A549 (cell line): ENCODE data around the gene ZNF664. TPM values are rescaled to one million over a fixed set of nuclear protein-coding genes. Genes with fewer than 3 reads are reported as not detected.

Experiments used
- ATAC-seq, 2 experiments: fragments of 200-7000 bp in 1 of 2; fragments of >200 bp in 1 of 2; cut with Nextera tagmentation in 1 of 2; cut with Tn5 transposase in 1 of 2; 3 replicates each; pipeline versions ENCODE4 v1.8.0 to v1.9.1; 2018 to 2020; ENCODE audit warnings: mild to moderate bottlenecking in 1 of 2, moderate library complexity in 1 of 2
- CTCF ChIA-PET: fragments of 300-600 bp; sonication (Branson Sonifier 250); formaldehyde crosslinking; extraction: SDS; loops from one replicate; lab custom pipeline; 2021; ENCODE audit warnings: antibody characterized with exemption, inconsistent platforms; lab: Yijun Ruan, JAX
- POLR2A ChIA-PET: fragments of 350-600 bp; formaldehyde crosslinking; extraction: SDS; loops from one replicate; lab custom pipeline; 2021; ENCODE audit warnings: antibody characterized with exemption, inconsistent platforms; lab: Yijun Ruan, JAX
- DNase-seq, 2 experiments: peaks; one replicate each; pipeline versions ENCODE4 v3.0.0 to v3.0.0-alpha.2; 2011 to 2016; ENCODE audit warnings: low read depth in 1 of 2, low spot score in 1 of 2
- FAIRE-seq: peaks from 2 replicates; lab custom pipeline; 2011; peaks lifted over from hg19 to GRCh38; lab: Jason Lieb, UNC
- H3K27ac ChIP-seq, 2 experiments: fragments of >200 bp; sonication (Bioruptor Twin); formaldehyde crosslinking; 3 replicates each; pipeline ENCODE4 v1.5.1; 2016 to 2017
- H3K4me1 ChIP-seq: fragments of >200 bp; sonication (Bioruptor Twin); formaldehyde crosslinking; 3 replicates; pipeline ENCODE4 v1.6.1; 2016
- H3K4me2 ChIP-seq: fragments of >200 bp; sonication (Bioruptor Twin); formaldehyde crosslinking; 3 replicates; pipeline ENCODE4 v1.6.1; 2016
- H3K4me3 ChIP-seq: fragments of >200 bp; sonication (Bioruptor Twin); formaldehyde crosslinking; 3 replicates; pipeline ENCODE4 v1.5.1; 2016
- H3K9me3 ChIP-seq: fragments of >200 bp; sonication (Bioruptor Twin); formaldehyde crosslinking; 3 replicates; pipeline ENCODE4 v1.6.1; 2016
- CBX8 ChIP-seq: fragments of 200-600 bp; sonication (generic); IDR thresholded peaks from 2 replicates; pipeline ENCODE4 v1.6.1; 2016
- CEBPB ChIP-seq, 2 experiments: fragments of >200 bp in 1 of 2; sonication (Bioruptor Twin) in 1 of 2; formaldehyde crosslinking in 1 of 2; IDR thresholded peaks; 2 replicates each; pipeline ENCODE4 v1.6.1; 2012 to 2016
- CHD4 ChIP-seq: fragments of 200-600 bp; sonication (generic); IDR thresholded peaks from 2 replicates; pipeline ENCODE4 v1.6.1; 2016; ENCODE audit warnings: antibody characterized with exemption, mild to moderate bottlenecking, borderline replicate concordance
- FOSB ChIP-seq: fragments of 250-450 bp; sonication (Bioruptor Pico); IDR thresholded peaks from 2 replicates; pipeline ENCODE4 v1.5.0; 2020; ENCODE audit warnings: mild to moderate bottlenecking, moderate library complexity
- FOSL2 ChIP-seq, 2 experiments: fragments of 450-650 bp in 1 of 2; fragments of >200 bp in 1 of 2; sonication (Bioruptor Twin) in 1 of 2; formaldehyde crosslinking; IDR thresholded peaks; 2 replicates each; pipeline versions ENCODE4 v1.5.0 to v1.6.1; 2016 to 2020; ENCODE audit warnings: mild to moderate bottlenecking in 1 of 2, moderate library complexity in 1 of 2
- HEYL ChIP-seq: fragments of 250-450 bp; sonication (Bioruptor Pico); IDR thresholded peaks from 2 replicates; pipeline ENCODE4 v1.8.0; 2021; ENCODE audit warnings: mild to moderate bottlenecking, moderate library complexity
- HOXA7 ChIP-seq: fragments of 250-450 bp; sonication (Bioruptor Pico); IDR thresholded peaks from 2 replicates; pipeline ENCODE4 v1.5.0; 2020; ENCODE audit warnings: mild to moderate bottlenecking, moderate library complexity
- MAFK ChIP-seq: fragments of 450-650 bp; IDR thresholded peaks from 2 replicates; pipeline ENCODE4 v1.6.1; 2014; ENCODE audit not compliant: partially characterized antibody
- MAZ ChIP-seq: fragments of 150-350 bp; IDR thresholded peaks from 2 replicates; pipeline ENCODE4 v1.6.1; 2014; ENCODE audit warnings: antibody characterized with exemption, low read depth, low read length, borderline replicate concordance
- MYC ChIP-seq: IDR thresholded peaks from 2 replicates; pipeline ENCODE4 v1.6.1; 2012; ENCODE audit warnings: mild to moderate bottlenecking, inconsistent platforms, low read length, improper control_type of control experiment, borderline replicate concordance
- RAD21 ChIP-seq, 2 experiments: fragments of >200 bp in 1 of 2; sonication (Bioruptor Twin) in 1 of 2; formaldehyde crosslinking in 1 of 2; IDR thresholded peaks in 1 of 2; conservative IDR thresholded peaks in 1 of 2; 2 replicates in 1 of 2; 3 replicates in 1 of 2; pipeline ENCODE4 v1.6.1; 2012 to 2018; ENCODE audit warnings: inconsistent platforms in 1 of 2
- RARB ChIP-seq: fragments of 250-450 bp; sonication (Bioruptor Pico); IDR thresholded peaks from 2 replicates; pipeline ENCODE4 v1.8.0; 2021; ENCODE audit warnings: mild to moderate bottlenecking, moderate library complexity
- RCOR1 ChIP-seq: fragments of 150-350 bp; IDR thresholded peaks from 2 replicates; pipeline ENCODE4 v1.6.1; 2014; ENCODE audit warnings: antibody characterized with exemption, low read length, low read depth
- RNF2 ChIP-seq: fragments of 200-600 bp; sonication (generic); IDR thresholded peaks from 2 replicates; pipeline ENCODE4 v1.6.1; 2016; ENCODE audit warnings: low read depth, mild to moderate bottlenecking, antibody characterized with exemption, moderate library complexity, borderline replicate concordance
- SMC3 ChIP-seq: fragments of >200 bp; sonication (Bioruptor Twin); formaldehyde crosslinking; IDR thresholded peaks from 3 replicates; pipeline ENCODE4 v1.6.1; 2018; ENCODE audit warnings: inconsistent platforms
- ZC3H11A ChIP-seq: fragments of 450-650 bp; IDR thresholded peaks from 2 replicates; pipeline ENCODE4 v1.6.1; 2014; ENCODE audit warnings: antibody characterized with exemption, mild to moderate bottlenecking
- ZFP36 ChIP-seq: fragments of 450-650 bp; IDR thresholded peaks from 2 replicates; pipeline ENCODE4 v1.6.1; 2014; ENCODE audit warnings: borderline replicate concordance; ENCODE audit not compliant: partially characterized antibody
- WGBS: methylation state at CpG from one replicate; pipeline ENCODE4 v1.1.6; 2017; ENCODE audit errors: missing lambda C conversion rate; 5-methylcytosine and 5-hydroxymethylcytosine counted together
- polyA plus RNA-seq, 4 experiments: library from polyadenylated mRNA; depleted of rRNA in 3 of 4; stranded (reverse); fragments of >200 nt; fragmentation: RNase III in 1 of 4; extraction: RNeasy Plus Mini Kit Qiagen cat#74134 plus additional on column Dnase treatment in 1 of 4; gene quantifications; 2 replicates in 3 of 4; 3 replicates in 1 of 4; pipeline ENCODE4 v1.2.3, GENCODE V29; 2011 to 2017
- TF ChIP-seq, protein P1 (sequence below): fragments of >200 bp; sonication (Bioruptor Twin); formaldehyde crosslinking; IDR thresholded peaks from 3 replicates; pipeline ENCODE4 v1.6.1; 2016
- TF ChIP-seq, protein P2 (sequence below): fragments of 150-350 bp; IDR thresholded peaks from 2 replicates; pipeline ENCODE4 v1.6.1; 2014; ENCODE audit warnings: low read depth, mild to moderate bottlenecking, low read length
- TF ChIP-seq, protein P3 (sequence below): IDR thresholded peaks from 2 replicates; pipeline ENCODE4 v1.6.1; 2012

Gene ZNF664
- polyA plus RNA-seq, 2 of the 4 experiments (the other 2 are of a cell fraction): 88.3 to 112 TPM

DNA sequence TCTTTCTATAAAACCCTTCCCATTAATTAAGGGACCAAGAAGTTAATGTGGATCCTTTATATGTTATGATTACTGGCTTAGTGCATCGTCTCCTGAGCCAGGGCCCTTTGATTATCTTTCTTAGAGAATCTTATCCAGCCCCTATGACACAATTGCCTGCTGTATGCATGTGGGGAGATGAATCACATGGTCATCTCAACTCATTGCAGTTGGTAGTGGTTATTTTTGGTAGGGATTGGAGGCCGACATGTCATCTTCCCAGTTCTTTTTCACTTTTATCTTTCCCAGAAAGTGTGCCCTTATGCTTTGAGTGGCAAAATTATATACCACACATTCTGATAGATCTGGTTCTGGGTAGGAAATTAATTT is 26.0 kb downstream of the ZNF664 start:
- ATAC-seq: no peak
- WGBS: 95% methylated on average over 2 of the region's 2 CpGs
- POLR2A ChIA-PET: no interaction called here

DNA sequence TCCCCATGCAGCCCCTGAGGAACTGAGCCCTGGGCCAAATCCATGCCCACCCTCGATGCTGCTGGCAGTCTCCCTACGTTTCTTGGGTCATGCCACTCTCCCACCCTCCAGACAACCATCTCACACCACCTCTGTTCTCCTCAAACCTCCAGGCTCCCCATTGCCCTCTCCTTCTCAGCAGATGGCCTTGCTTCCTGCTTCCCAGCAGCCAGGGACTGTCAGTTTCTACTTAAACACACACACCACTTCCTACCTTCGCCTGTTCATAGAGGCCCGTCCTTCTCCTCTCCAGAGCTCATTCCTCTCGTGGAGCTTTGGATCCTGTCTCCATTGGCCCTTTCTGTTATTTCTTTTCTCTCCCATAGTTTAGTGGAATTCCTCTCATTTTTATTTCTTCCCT is 27.1 kb downstream of the ZNF664 start:
- H3K4me2 ChIP-seq: no peak overlapping the region
- H3K4me3 ChIP-seq: no peak overlapping the region
- FAIRE-seq (no peak), ATAC-seq (no peak), DNase-seq (no peak)
- CTCF ChIA-PET: interaction anchor here (0.7 to 2.4 kb wide), 3 partner anchors 11 to 16 kb away, joined by 3 to 8 read pairs (median 3); no protein-coding TSS in a partner anchor
- TF ChIP-seq FOSB (CRISPR knock-in tag) (no peak), RCOR1 (no peak)
- no peaks in the 10 kb centered on the region for H3K4me1 ChIP-seq
- POLR2A ChIA-PET: no interaction called here
- WGBS: 94% methylated on average over 5 of the region's 5 CpGs
- H3K9me3 ChIP-seq: no peaks in the 10 kb centered on the region
- H3K27ac ChIP-seq: no peak overlapping the region

More for the DNA sequence above, 26.0 kb downstream of the ZNF664 start:
- H3K27ac ChIP-seq: no peak overlapping the region
- TF ChIP-seq, protein P1, sequence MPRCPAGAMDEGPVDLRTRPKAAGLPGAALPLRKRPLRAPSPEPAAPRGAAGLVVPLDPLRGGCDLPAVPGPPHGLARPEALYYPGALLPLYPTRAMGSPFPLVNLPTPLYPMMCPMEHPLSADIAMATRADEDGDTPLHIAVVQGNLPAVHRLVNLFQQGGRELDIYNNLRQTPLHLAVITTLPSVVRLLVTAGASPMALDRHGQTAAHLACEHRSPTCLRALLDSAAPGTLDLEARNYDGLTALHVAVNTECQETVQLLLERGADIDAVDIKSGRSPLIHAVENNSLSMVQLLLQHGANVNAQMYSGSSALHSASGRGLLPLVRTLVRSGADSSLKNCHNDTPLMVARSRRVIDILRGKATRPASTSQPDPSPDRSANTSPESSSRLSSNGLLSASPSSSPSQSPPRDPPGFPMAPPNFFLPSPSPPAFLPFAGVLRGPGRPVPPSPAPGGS: no peak
- TF ChIP-seq, protein P2, sequence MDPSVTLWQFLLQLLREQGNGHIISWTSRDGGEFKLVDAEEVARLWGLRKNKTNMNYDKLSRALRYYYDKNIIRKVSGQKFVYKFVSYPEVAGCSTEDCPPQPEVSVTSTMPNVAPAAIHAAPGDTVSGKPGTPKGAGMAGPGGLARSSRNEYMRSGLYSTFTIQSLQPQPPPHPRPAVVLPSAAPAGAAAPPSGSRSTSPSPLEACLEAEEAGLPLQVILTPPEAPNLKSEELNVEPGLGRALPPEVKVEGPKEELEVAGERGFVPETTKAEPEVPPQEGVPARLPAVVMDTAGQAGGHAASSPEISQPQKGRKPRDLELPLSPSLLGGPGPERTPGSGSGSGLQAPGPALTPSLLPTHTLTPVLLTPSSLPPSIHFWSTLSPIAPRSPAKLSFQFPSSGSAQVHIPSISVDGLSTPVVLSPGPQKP: no peak
- TF ChIP-seq CEBPB (IDR thresholded peaks at IDR 0.05) (no peak), RAD21 (conservative IDR thresholded peaks at IDR 0.05 in 1 of 2, IDR thresholded peaks at IDR 0.05 in 1 of 2) (no peak), FOSL2 (IDR thresholded peaks at IDR 0.05) (no peak), FOSL2 (CRISPR knock-in tag; IDR thresholded peaks at IDR 0.05) (no peak)
- TF ChIP-seq, all 56 proteins: peak for 0
- CTCF ChIA-PET: interaction anchor here (1.0 kb wide), 1 partner anchor 196 kb away, joined by 3 read pairs; no protein-coding TSS in a partner anchor
- H3K4me2 ChIP-seq: no peak overlapping the region
- no peaks in the 10 kb centered on the region for H3K9me3 ChIP-seq
- no peaks in the 10 kb centered on the region for H3K4me1 ChIP-seq
- FAIRE-seq (no peak), DNase-seq (no peak)
- no peak overlapping the region for H3K4me3 ChIP-seq

DNA sequence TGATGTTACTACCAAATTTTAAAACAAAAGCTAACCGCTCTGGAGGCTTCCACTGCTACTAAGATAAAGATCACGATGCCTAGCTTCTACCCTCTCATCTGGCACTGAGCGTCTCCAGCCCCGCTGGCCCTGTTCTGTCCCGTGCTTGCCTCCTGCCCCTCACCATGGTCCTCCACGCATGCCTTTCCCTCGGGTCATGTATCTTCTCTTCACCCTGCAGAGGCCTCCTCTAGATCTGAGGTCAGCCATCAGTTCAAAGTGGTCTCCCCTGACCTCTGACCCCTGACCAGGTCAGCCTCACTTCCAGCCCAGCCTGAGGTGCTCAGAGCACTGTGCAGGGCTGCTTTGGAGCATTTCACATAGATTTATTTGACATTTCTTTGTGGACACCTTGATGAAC is 28.3 kb downstream of the ZNF664 start:
- H3K27ac ChIP-seq: no peak overlapping the region

More for the DNA sequence above, 28.3 kb downstream of the ZNF664 start:
- DNase-seq (no peak), ATAC-seq (no peak), FAIRE-seq (no peak)
- TF ChIP-seq RARB (CRISPR knock-in tag) (no peak), CBX8 (no peak), SMC3 (no peak), RAD21 (conservative IDR thresholded peaks at IDR 0.05 in 1 of 2, IDR thresholded peaks at IDR 0.05 in 1 of 2) (no peak), MAZ (no peak), RNF2 (no peak), CHD4 (no peak), MYC (no peak), ZFP36 (no peak), HEYL (CRISPR knock-in tag) (no peak), MAFK (no peak), ZC3H11A (no peak), HOXA7 (CRISPR knock-in tag) (no peak)
- TF ChIP-seq, protein P1: no peak
- TF ChIP-seq, protein P3, sequence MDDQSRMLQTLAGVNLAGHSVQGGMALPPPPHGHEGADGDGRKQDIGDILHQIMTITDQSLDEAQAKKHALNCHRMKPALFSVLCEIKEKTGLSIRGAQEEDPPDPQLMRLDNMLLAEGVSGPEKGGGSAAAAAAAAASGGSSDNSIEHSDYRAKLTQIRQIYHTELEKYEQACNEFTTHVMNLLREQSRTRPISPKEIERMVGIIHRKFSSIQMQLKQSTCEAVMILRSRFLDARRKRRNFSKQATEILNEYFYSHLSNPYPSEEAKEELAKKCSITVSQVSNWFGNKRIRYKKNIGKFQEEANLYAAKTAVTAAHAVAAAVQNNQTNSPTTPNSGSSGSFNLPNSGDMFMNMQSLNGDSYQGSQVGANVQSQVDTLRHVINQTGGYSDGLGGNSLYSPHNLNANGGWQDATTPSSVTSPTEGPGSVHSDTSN: no peak
- POLR2A ChIA-PET: interaction anchor here (0.5 to 0.6 kb wide), 2 partner anchors 23 to 518 kb away, joined by 3 to 4 read pairs; no protein-coding TSS in a partner anchor
- no peaks in the 10 kb centered on the region for H3K9me3 ChIP-seq
- H3K4me3 ChIP-seq: no peak overlapping the region
- CTCF ChIA-PET: interaction anchor here (1.2 to 2.5 kb wide), 3 partner anchors 10 to 96 kb away, joined by 3 to 8 read pairs (median 7); no protein-coding TSS in a partner anchor
- no peak overlapping the region for H3K4me2 ChIP-seq
- WGBS: 94% methylated on average over 7 of the region's 7 CpGs
- no peaks in the 10 kb centered on the region for H3K4me1 ChIP-seq
